A673 (cell line): ENCODE measurements around the gene AOPEP.

Experiments used
- CTCF ChIP-seq: fragments of 300-800, 200-600 bp; sonication (generic); conservative IDR thresholded peaks from 2 replicates; pipeline ENCODE4 v1.5.1; 2017; ENCODE audit warnings: low read depth, mild to moderate bottlenecking, antibody characterized with exemption, low read length, moderate library complexity, mixed read lengths
- EZH2 ChIP-seq: fragments of 200-600 bp; sonication (generic); IDR thresholded peaks from 2 replicates; pipeline ENCODE4 v1.6.1; 2017; ENCODE audit warnings: borderline replicate concordance, low read depth, mild to moderate bottlenecking, mixed read lengths, antibody characterized with exemption, low read length; ENCODE audit not compliant: poor library complexity, severe bottlenecking

- TF ChIP-seq CTCF: no peak
- no peak for TF ChIP-seq EZH2
These were observed 265.7 kb downstream of the AOPEP start for GRCh38 chr9:94991961-94992907.
